Spleen (tissue), 11 donors: ENCODE results near the gene UGT3A1. TPM values are rescaled to one million over a fixed set of nuclear protein-coding genes. Genes with fewer than 3 reads are reported as not detected.

ENCODE experiments used
- DNase-seq: peaks from one replicate; pipeline ENCODE4 v3.0.0-alpha.2; 2020
- H3K27ac ChIP-seq, 8 donors: fragments of 200-600 bp; sonication (generic) in 7 of 8; 1 replicate in 4 of 8; 2 replicates in 4 of 8; pipeline versions ENCODE4 v1.5.0 to v1.8.0; 2016 to 2021; ENCODE audit warnings: inconsistent platforms in 4 of 8, mild to moderate bottlenecking in 4 of 8, moderate library complexity in 1 of 8
- H3K27me3 ChIP-seq, 7 donors: fragments of 200-600 bp; sonication (generic) in 6 of 7; replicated peaks in 1 of 7; 1 replicate in 4 of 7; 2 replicates in 3 of 7; pipeline versions ENCODE4 v1.5.0 to v1.8.0; 2016 to 2021; ENCODE audit warnings: inconsistent platforms in 3 of 7, mild to moderate bottlenecking in 1 of 7
- H3K36me3 ChIP-seq, 6 donors: fragments of 200-600 bp; sonication (generic) in 5 of 6; 1 replicate in 4 of 6; 2 replicates in 2 of 6; pipeline versions ENCODE4 v1.5.0 to v1.8.0; 2016 to 2021; ENCODE audit warnings: inconsistent platforms in 2 of 6
- H3K4me1 ChIP-seq, 6 donors: fragments of 200-600 bp; sonication (generic) in 5 of 6; 1 replicate in 3 of 6; 2 replicates in 3 of 6; pipeline versions ENCODE4 v1.5.0 to v1.8.0; 2016 to 2021; ENCODE audit warnings: inconsistent platforms in 3 of 6
- H3K4me3 ChIP-seq, 8 donors: fragments of 200-600 bp; sonication (generic) in 7 of 8; 1 replicate in 4 of 8; 2 replicates in 4 of 8; pipeline versions ENCODE4 v1.5.0 to v1.8.0; 2016 to 2021; ENCODE audit warnings: inconsistent platforms in 4 of 8, mild to moderate bottlenecking in 4 of 8, moderate library complexity in 2 of 8
- H3K9me3 ChIP-seq, 8 donors: fragments of 200-600 bp; sonication (generic) in 7 of 8; 1 replicate in 4 of 8; 2 replicates in 4 of 8; pipeline versions ENCODE4 v1.5.0 to v1.8.0; 2016 to 2021; ENCODE audit warnings: inconsistent platforms in 4 of 8
- CTCF ChIP-seq, 11 experiments: fragments of 200-600 bp in 7 of 11; fragments of 450-650 bp in 4 of 11; sonication (generic) in 4 of 11; IDR thresholded peaks in 8 of 11; conservative IDR thresholded peaks in 3 of 11; 1 replicate in 7 of 11; 2 replicates in 4 of 11; pipeline versions ENCODE4 v1.4.0 to v1.8.0; 2016 to 2021; ENCODE audit warnings: antibody characterized with exemption in 11 of 11, inconsistent platforms in 4 of 11, mild to moderate bottlenecking in 1 of 11
- POLR2A ChIP-seq, 3 donors: fragments of 450-650 bp; IDR thresholded peaks; one replicate each; pipeline ENCODE4 v1.5.1; 2017; ENCODE audit warnings: antibody characterized with exemption in 3 of 3, mild to moderate bottlenecking in 1 of 3
- POLR2AphosphoS5 ChIP-seq, 3 donors: sonication (generic); formaldehyde crosslinking; IDR thresholded peaks; one replicate each; pipeline ENCODE4 v1.5.1; 2017; ENCODE audit warnings: antibody characterized with exemption in 3 of 3
- WGBS, 5 donors: extraction: QIAGEN DNeasy Blood & Tissue Kit in 3 of 5; methylation state at CpG; one replicate each; pipeline versions ENCODE4 v1.1.5 to v1.1.7; 2013 to 2018; 5-methylcytosine and 5-hydroxymethylcytosine counted together
- intact Hi-C: fragments of 100-400 bp; cut with DNase I; formaldehyde crosslinking; loops from one replicate; pipeline ENCODE4 v1.15.0; 2023; ENCODE audit warnings: low total_unique reads
- polyA plus RNA-seq, 3 donors: library from polyadenylated mRNA; stranded (reverse); fragments of 200-250 nt; gene quantifications; one replicate each; pipeline ENCODE4 v1.2.1, GENCODE V29; 2013
- total RNA-seq, 7 donors: library from RNA; depleted of rRNA in 3 of 7; stranded (reverse); fragments of >200 nt in 3 of 7; fragmentation: NEBNext Ultra II Directional in 4 of 7; extraction: Animal tissue kit (Norgen Biotek cat#: 25700) in 4 of 7; gene quantifications; one replicate each; pipeline versions ENCODE4 v1.1.0 to v1.2.1, GENCODE V29; 2016 to 2021
- donor health status: healthy with polysubstance abuse.
- donor health status: DM: no; HTN: no; CAD: no; lungs with moderate emphysema.
- donor health status: DM: no; HTN: no; CAD: no.
- donor health status: Bipolar disorder and iron deficiency.
- donor health status: healthy.
- donor health status: DM: no; HTN: no; CAD: no.
- donor health status: DM: yes; HTN: yes; CAD: no.

UGT3A1 gene
- total and polyA plus RNA-seq, 10 donors = not detected

- 52 to 62% (median 59%) methylated on average over 4 of the region's 4 CpGs for WGBS, 5 donors
- no peak overlapping the region for H3K27ac ChIP-seq
- no peaks in the 10 kb centered on the region for H3K36me3 ChIP-seq
- peaks cover 0 to 9% (median 2%) of the 10 kb centered on the region in 8 donors for H3K9me3 ChIP-seq
- DNase-seq = no peak
- intact Hi-C loops = no loop called here
- H3K4me1 ChIP-seq = peaks cover 0 to under 1% (median 0%) of the 10 kb centered on the region in 6 donors
- TF ChIP-seq POLR2AphosphoS5 (IDR thresholded peaks at IDR 0.05) (no peak), CTCF (IDR thresholded peaks at IDR 0.05 in 8 of 11, conservative IDR thresholded peaks at IDR 0.05 in 3 of 11) (no peak)
- H3K27me3 ChIP-seq = peaks cover 0 to 14% (median 0%) of the 10 kb centered on the region in 7 donors
- no peak overlapping the region for H3K4me3 ChIP-seq
Measured at GRCh38 chr5:35919191-35919590, 72.0 kb downstream of the UGT3A1 start.

GRCh38 chr5:35908814-35909213 lies 82.4 kb downstream of the UGT3A1 start:
- H3K4me3 ChIP-seq = no peak overlapping the region
- H3K36me3 ChIP-seq = no peaks in the 10 kb centered on the region
- H3K27me3 ChIP-seq = no peaks in the 10 kb centered on the region
- no peaks in the 10 kb centered on the region for H3K4me1 ChIP-seq
- H3K27ac ChIP-seq = no peak overlapping the region
- TF ChIP-seq CTCF (IDR thresholded peaks at IDR 0.05 in 8 of 11, conservative IDR thresholded peaks at IDR 0.05 in 3 of 11) (no peak), POLR2A (IDR thresholded peaks at IDR 0.05) (no peak), POLR2AphosphoS5 (IDR thresholded peaks at IDR 0.05) (no peak)
- H3K9me3 ChIP-seq = peaks cover 0 to 12% (median 0%) of the 10 kb centered on the region in 8 donors
- intact Hi-C loops = no loop called here
- no peak for DNase-seq

- H3K27me3 ChIP-seq = no peaks in the 10 kb centered on the region
- intact Hi-C loops = no loop called here
- WGBS, 5 donors = 14 to 32% (median 22%) methylated on average over 1 of the region's 1 CpG
Measured at GRCh38 chr5:35908228-35908627, 83.0 kb downstream of the UGT3A1 start.

More at GRCh38 chr5:35908228-35908627, 83.0 kb downstream of the UGT3A1 start:
- DNase-seq = no peak
- Histone ChIP-seq H3K27ac (no peak overlapping the region), H3K4me1 (no peaks in the 10 kb centered on the region), H3K36me3 (no peaks in the 10 kb centered on the region), H3K4me3 (no peak overlapping the region), H3K9me3 (peaks cover 0 to 12% (median 0%) of the 10 kb centered on the region in 8 donors)
- TF ChIP-seq CTCF (IDR thresholded peaks at IDR 0.05 in 8 of 11, conservative IDR thresholded peaks at IDR 0.05 in 3 of 11) = no peak
- TF ChIP-seq POLR2AphosphoS5 (IDR thresholded peaks at IDR 0.05) = no peak
- TF ChIP-seq POLR2A (IDR thresholded peaks at IDR 0.05) = no peak
